22Rv1 (cell line): ENCODE data around the gene DENND2A.

ENCODE experiments used
- CTCF ChIP-seq: fragments of 450-650 bp; IDR thresholded peaks from 2 replicates; pipeline ENCODE4 v1.5.1; 2017; ENCODE audit warnings: mild to moderate bottlenecking
- ZFX ChIP-seq: fragments of 450-650 bp; IDR thresholded peaks from 2 replicates; pipeline ENCODE4 v1.6.1; 2017; ENCODE audit warnings: antibody characterized with exemption, borderline replicate concordance

- no peak for TF ChIP-seq CTCF
- TF ChIP-seq ZFX: no peak
Observed at GRCh38 chr7:140656548-140657515, 16.2 kb upstream of the DENND2A start.
